H1 (cell line): Measurements from ENCODE around the gene POLR3C. TPM values are rescaled to one million over a fixed set of nuclear protein-coding genes. Genes with fewer than 3 reads are reported as not detected.

Experiments
- NRF1 ChIP-seq: IDR thresholded peaks from 2 replicates; pipeline ENCODE4 v1.6.1; 2011; ENCODE audit warnings: mild to moderate bottlenecking, low read depth, low read length, improper control_type of control experiment
- RFX5 ChIP-seq: IDR thresholded peaks from 2 replicates; pipeline ENCODE4 v1.6.1; 2011; ENCODE audit warnings: low read depth, low read length, improper control_type of control experiment, borderline replicate concordance
- polyA plus RNA-seq, 7 experiments: library from polyadenylated mRNA; depleted of rRNA in 3 of 7; stranded (reverse) in 5 of 7; unstranded in 2 of 7; fragments of >200 nt in 5 of 7; fragments of 200-250 nt in 2 of 7; gene quantifications; 1 replicate in 5 of 7; 2 replicates in 1 of 7; 4 replicates in 1 of 7; pipeline versions ENCODE4 v1.2.1 to v1.2.3, GENCODE V29; 2011 to 2013; ENCODE audit warnings: missing spikeins in 2 of 7, mixed read lengths in 2 of 7
- total RNA-seq: library from RNA; stranded (reverse); fragmentation: NEBNext Ultra II Directional; extraction: Animal tissue kit (Norgen Biotek cat#: 25700); gene quantifications from 2 replicates; pipeline ENCODE4 v1.2.1, GENCODE V29; 2021

Gene POLR3C
- total and polyA plus RNA-seq, 2 of the 8 experiments (the other 6 are each of a cell fraction or from before 2014, with no cell fraction given) = 26.8 TPM

GRCh38 chr1:145868232-145868631, 44.2 kb downstream of the POLR3C start (continued):
- TF ChIP-seq NRF1 (no peak), RFX5 (no peak)
